ENCODE data around the gene SH3GL1.

SH3GL1 gene

GRCh38 chr19:4365791-4366665, 34.3 kb downstream of the SH3GL1 start:
- Histone ChIP-seq H3K9me2 (replicated peaks; ENCODE audit: insufficient read depth, low read length) (no peaks in the 10 kb centered on the region), H3K27ac (ENCODE audit: low read length) (no peak overlapping the region), H3K27me3 (replicated peaks; ENCODE audit: insufficient read depth, low read length) (no peaks in the 10 kb centered on the region), H3K36me3 (replicated peaks; ENCODE audit: insufficient read depth, low read length) (0 out of 2 replicates have a peak, but pooled peaks cover 4% of the 10 kb centered on the region), H3F3A (ENCODE audit: insufficient read depth, low read length) (peaks cover 22% of the 10 kb centered on the region), H3K9me3 (replicated peaks; ENCODE audit: insufficient read depth, low read length) (no peaks in the 10 kb centered on the region), H3K4me2 (ENCODE audit: low read depth, low read length) (no peak overlapping the region), H2AFZ (ENCODE audit: low read length) (no peak overlapping the region), H3K4me3 (ENCODE audit: low read length) (no peak overlapping the region), H3K9ac (ENCODE audit: low read length) (no peak overlapping the region), H3K4me1 (ENCODE audit: low read length) (peaks cover 24% of the 10 kb centered on the region), H4K20me1 (ENCODE audit: insufficient read depth, low read length) (no peaks in the 10 kb centered on the region; the same call in 1 of the 2 replicates), H3K79me2 (ENCODE audit: low read length) (peaks cover 26% of the 10 kb centered on the region)
- DNase-seq, result no peak
- TF ChIP-seq EZH2phosphoT487 (IDR thresholded peaks at IDR 0.05; ENCODE audit: low read length) (no peak), EZH2 (optimal IDR thresholded peaks at IDR 0.05; ENCODE audit: low read depth, low read length) (no peak), CTCF (IDR thresholded peaks at IDR 0.05; ENCODE audit: low read length) (no peak)

GRCh38 chr19:4365341-4365740, 35.0 kb downstream of the SH3GL1 start:
- Histone ChIP-seq H3K9me3 (replicated peaks; ENCODE audit: insufficient read depth, low read length) (no peaks in the 10 kb centered on the region), H3K4me1 (ENCODE audit: low read length) (peaks cover 17% of the 10 kb centered on the region), H3K9ac (ENCODE audit: low read length) (no peak overlapping the region), H3K9me2 (replicated peaks; ENCODE audit: insufficient read depth, low read length) (no peaks in the 10 kb centered on the region), H3K79me2 (ENCODE audit: low read length) (peaks cover 19% of the 10 kb centered on the region), H4K20me1 (ENCODE audit: insufficient read depth, low read length) (no peaks in the 10 kb centered on the region; the same call in 1 of the 2 replicates), H2AFZ (ENCODE audit: low read length) (no peak overlapping the region), H3K27me3 (replicated peaks; ENCODE audit: insufficient read depth, low read length) (no peaks in the 10 kb centered on the region), H3K4me3 (ENCODE audit: low read length) (no peak overlapping the region), H3F3A (ENCODE audit: insufficient read depth, low read length) (peaks cover 17% of the 10 kb centered on the region), H3K36me3 (replicated peaks; ENCODE audit: insufficient read depth, low read length) (0 out of 2 replicates have a peak, but pooled peaks cover 4% of the 10 kb centered on the region), H3K4me2 (ENCODE audit: low read depth, low read length) (no peak overlapping the region), H3K27ac (ENCODE audit: low read length) (no peak overlapping the region)
- no peak for TF ChIP-seq EZH2phosphoT487 (IDR thresholded peaks at IDR 0.05; ENCODE audit: low read length)
- no peak for TF ChIP-seq CTCF (IDR thresholded peaks at IDR 0.05; ENCODE audit: low read length)
- no peak for TF ChIP-seq EZH2 (optimal IDR thresholded peaks at IDR 0.05; ENCODE audit: low read depth, low read length)
- no peak for DNase-seq

- H3K4me2 ChIP-seq (ENCODE audit: low read depth, low read length), result no peak overlapping the region
- peaks cover 4% of the 10 kb centered on the region; the same call in 1 of the 2 replicates for H3K4me1 ChIP-seq (ENCODE audit: low read length)
- no peaks in the 10 kb centered on the region for H3K9me2 ChIP-seq (replicated peaks; ENCODE audit: insufficient read depth, low read length)
- H3K27me3 ChIP-seq (replicated peaks; ENCODE audit: insufficient read depth, low read length), result no peaks in the 10 kb centered on the region
- no peak for DNase-seq
- no peaks in the 10 kb centered on the region for H3K9me3 ChIP-seq (replicated peaks; ENCODE audit: insufficient read depth, low read length)
- no peak overlapping the region for H3K27ac ChIP-seq (ENCODE audit: low read length)
- no peak overlapping the region for H3K4me3 ChIP-seq (ENCODE audit: low read length)
- H3K9ac ChIP-seq (ENCODE audit: low read length), result no peak overlapping the region
- no peak overlapping the region for H2AFZ ChIP-seq (ENCODE audit: low read length)
- H3F3A ChIP-seq (ENCODE audit: insufficient read depth, low read length), result peaks cover 2% of the 10 kb centered on the region; the same call in 1 of the 2 replicates
- 0 out of 2 replicates have a peak, but pooled peaks cover 4% of the 10 kb centered on the region for H3K36me3 ChIP-seq (replicated peaks; ENCODE audit: insufficient read depth, low read length)
- H4K20me1 ChIP-seq (ENCODE audit: insufficient read depth, low read length), result no peaks in the 10 kb centered on the region
- peaks cover 15% of the 10 kb centered on the region for H3K79me2 ChIP-seq (ENCODE audit: low read length)
- TF ChIP-seq EZH2phosphoT487 (IDR thresholded peaks at IDR 0.05; ENCODE audit: low read length) (no peak), EZH2 (optimal IDR thresholded peaks at IDR 0.05; ENCODE audit: low read depth, low read length) (no peak), CTCF (IDR thresholded peaks at IDR 0.05; ENCODE audit: low read length) (no peak)
Measured at GRCh38 chr19:4363571-4364304, 36.6 kb downstream of the SH3GL1 start.
